Keratinocyte (primary cell): ENCODE measurements around the gene CEACAM6. TPM values are rescaled to one million over a fixed set of nuclear protein-coding genes. Genes with fewer than 3 reads are reported as not detected.

Source experiments
- DNase-seq: peaks from one replicate; pipeline ENCODE4 v3.0.0-alpha.2; 2011; ENCODE audit warnings: low read depth, missing footprints, low spot score
- FAIRE-seq: peaks from 2 replicates; lab custom pipeline; 2011; peaks lifted over from hg19 to GRCh38; lab: Jason Lieb, UNC
- H2AFZ ChIP-seq: 2 replicates; pipeline ENCODE4 v1.6.0; 2012; ENCODE audit warnings: low read length, control low read depth, inconsistent platforms; ENCODE audit not compliant: control insufficient read depth
- H3K27ac ChIP-seq: 2 replicates; pipeline ENCODE4 v1.5.1; 2011; ENCODE audit warnings: low read length; ENCODE audit not compliant: control insufficient read depth, insufficient read depth
- H3K27me3 ChIP-seq: 3 replicates; pipeline ENCODE4 v1.6.0; 2011; ENCODE audit warnings: low read length; ENCODE audit not compliant: control insufficient read depth, insufficient read depth; ENCODE audit errors: extremely low read depth
- H3K36me3 ChIP-seq, 2 experiments: 2 replicates in 1 of 2; 3 replicates in 1 of 2; pipeline ENCODE4 v1.5.1; 2011; ENCODE audit warnings: low read length in 2 of 2, mild to moderate bottlenecking in 1 of 2; ENCODE audit not compliant: control insufficient read depth in 2 of 2, insufficient read depth in 2 of 2; ENCODE audit errors: extremely low read depth in 1 of 2
- H3K4me1 ChIP-seq: 3 replicates; pipeline ENCODE4 v1.5.1; 2011; ENCODE audit warnings: low read length; ENCODE audit not compliant: control insufficient read depth, insufficient read depth; ENCODE audit errors: extremely low read depth
- H3K4me2 ChIP-seq: 3 replicates; pipeline ENCODE4 v1.6.0; 2011; ENCODE audit warnings: low read depth, low read length; ENCODE audit not compliant: control insufficient read depth, insufficient read depth; ENCODE audit errors: extremely low read depth
- H3K4me3 ChIP-seq, 3 experiments: fragments of 200-600 bp in 1 of 3; sonication (generic) in 1 of 3; 2 replicates in 2 of 3; 3 replicates in 1 of 3; pipeline ENCODE4 v1.5.1; 2011 to 2016; ENCODE audit warnings: low read length in 3 of 3, mild to moderate bottlenecking in 3 of 3, control low read depth in 2 of 3, inconsistent platforms in 1 of 3, low read depth in 1 of 3, mixed read lengths in 1 of 3, mixed run types in 1 of 3, moderate library complexity in 1 of 3; ENCODE audit not compliant: control insufficient read depth in 2 of 3, insufficient read depth in 2 of 3; ENCODE audit errors: extremely low read depth in 1 of 3
- H3K79me2 ChIP-seq: 2 replicates; pipeline ENCODE4 v1.6.0; 2012; ENCODE audit warnings: low read length; ENCODE audit not compliant: control insufficient read depth, insufficient read depth
- H3K9ac ChIP-seq: 3 replicates; pipeline ENCODE4 v1.6.0; 2011; ENCODE audit warnings: low read length; ENCODE audit not compliant: control insufficient read depth, insufficient read depth; ENCODE audit errors: extremely low read depth
- H3K9me1 ChIP-seq: 3 replicates; pipeline ENCODE4 v1.6.0; 2011; ENCODE audit warnings: low read length; ENCODE audit not compliant: control insufficient read depth, insufficient read depth; ENCODE audit errors: extremely low read depth
- H3K9me3 ChIP-seq: 2 replicates; pipeline ENCODE4 v1.5.1; 2012; ENCODE audit warnings: low read depth, low read length; ENCODE audit not compliant: control insufficient read depth
- H4K20me1 ChIP-seq: 3 replicates; pipeline ENCODE4 v1.6.0; 2011; ENCODE audit warnings: low read length; ENCODE audit not compliant: control insufficient read depth, insufficient read depth; ENCODE audit errors: extremely low read depth
- CTCF ChIP-seq, 3 experiments: IDR thresholded peaks in 1 of 3; conservative IDR thresholded peaks in 1 of 3; optimal IDR thresholded peaks in 1 of 3; 2 replicates in 2 of 3; 3 replicates in 1 of 3; pipeline versions ENCODE3 to v1.5.1; 2011; ENCODE audit warnings: low read length in 3 of 3, mild to moderate bottlenecking in 3 of 3, moderate library complexity in 2 of 3, control low read depth in 1 of 3, inconsistent platforms in 1 of 3; ENCODE audit not compliant: insufficient read depth in 2 of 3; ENCODE audit errors: extremely low read depth in 1 of 3
- EZH2 ChIP-seq: IDR thresholded peaks from one replicate; pipeline ENCODE4 v1.6.1; 2012; ENCODE audit warnings: inconsistent platforms, mild to moderate bottlenecking, low read length, moderate library complexity
- dilution Hi-C: fragments of 300-500 bp; cut with MboI; formaldehyde crosslinking; loops from one replicate; pipeline ENCODE4 v1.7.0; 2020; ENCODE audit warnings: low sequenced_read_pairs; ENCODE audit not compliant: extremely low pct_ligation_motif_present
- polyA plus RNA-seq, 5 experiments: library from polyadenylated mRNA; depleted of rRNA in 3 of 5; stranded (reverse) in 3 of 5; stranded (forward) in 1 of 5; unstranded in 1 of 5; fragments of >200 nt; gene quantifications; 1 replicate in 1 of 5; 2 replicates in 3 of 5; 3 replicates in 1 of 5; pipeline versions ENCODE4 v1.2.1 to v1.2.3, GENCODE V29; 2011 to 2012; ENCODE audit warnings: missing spikeins in 2 of 5, low read depth in 1 of 5, low replicate concordance in 1 of 5

Gene CEACAM6
- polyA plus RNA-seq, 1 donor (not counting 4 experiments of a cell fraction or from before 2014, with no cell fraction given): 1.00 TPM

DNA sequence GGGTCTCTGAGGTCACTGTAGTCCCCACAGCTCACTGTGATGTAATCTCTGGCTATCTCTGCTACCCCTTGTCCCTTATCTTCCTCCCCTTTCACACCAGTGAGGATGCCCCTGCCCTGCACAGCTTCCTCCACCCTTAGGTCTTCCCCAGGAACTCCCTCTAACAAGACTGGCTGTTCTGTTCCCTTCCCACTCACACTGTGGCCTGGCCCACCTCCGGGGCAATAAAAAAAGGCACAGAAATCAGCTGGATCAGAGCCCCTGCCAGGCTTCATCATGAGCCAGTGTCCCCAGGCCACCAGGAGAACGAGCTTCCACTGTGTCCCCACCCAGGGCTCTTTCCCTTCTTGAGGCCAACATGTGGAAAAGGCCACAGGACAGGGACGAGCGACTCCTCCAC is 45.7 kb downstream of the CEACAM6 start:
- dilution Hi-C loops: no loop called here
- H3K4me3 ChIP-seq: no peak overlapping the region
- H3K79me2 ChIP-seq: no peaks in the 10 kb centered on the region
- H3K9me3 ChIP-seq: no peaks in the 10 kb centered on the region
- no peak overlapping the region for H3K4me2 ChIP-seq
- no peak overlapping the region for H3K9ac ChIP-seq
- no peak overlapping the region for H2AFZ ChIP-seq
- no peaks in the 10 kb centered on the region for H3K36me3 ChIP-seq
- DNase-seq (no peak), FAIRE-seq (no peak)
- no peaks in the 10 kb centered on the region for H3K4me1 ChIP-seq
- peaks cover 5% of the 10 kb centered on the region for H3K27me3 ChIP-seq
- H3K9me1 ChIP-seq: no peaks in the 10 kb centered on the region
- no peak overlapping the region for H3K27ac ChIP-seq
- TF ChIP-seq CTCF (optimal IDR thresholded peaks at IDR 0.05 in 1 of 3, IDR thresholded peaks at IDR 0.05 in 1 of 3, conservative IDR thresholded peaks at IDR 0.05 in 1 of 3; ENCODE audit: extremely low read depth in 1 of 3, insufficient read depth in 2 of 3, low read length in 3 of 3): no peak
- TF ChIP-seq EZH2: no peak
- H4K20me1 ChIP-seq: no peaks in the 10 kb centered on the region

- no peak overlapping the region for H2AFZ ChIP-seq
- no peak overlapping the region for H3K4me2 ChIP-seq
- no peaks in the 10 kb centered on the region for H4K20me1 ChIP-seq
- no peaks in the 10 kb centered on the region for H3K4me1 ChIP-seq
- no peak overlapping the region for H3K27ac ChIP-seq
- no peaks in the 10 kb centered on the region for H3K79me2 ChIP-seq
- H3K9me3 ChIP-seq: no peaks in the 10 kb centered on the region
- H3K27me3 ChIP-seq: no peaks in the 10 kb centered on the region
- no peak for TF ChIP-seq EZH2
- TF ChIP-seq CTCF (optimal IDR thresholded peaks at IDR 0.05 in 1 of 3, IDR thresholded peaks at IDR 0.05 in 1 of 3, conservative IDR thresholded peaks at IDR 0.05 in 1 of 3; ENCODE audit: extremely low read depth in 1 of 3, insufficient read depth in 2 of 3, low read length in 3 of 3): no peak
- H3K4me3 ChIP-seq: no peak overlapping the region
- no peaks in the 10 kb centered on the region for H3K36me3 ChIP-seq
- FAIRE-seq (no peak), DNase-seq (no peak)
- dilution Hi-C loops: no loop called here
- H3K9ac ChIP-seq: no peak overlapping the region
- H3K9me1 ChIP-seq: no peaks in the 10 kb centered on the region
These were observed 46.5 kb downstream of the CEACAM6 start for GRCh38 chr19:41801792-41802211.
